Measurements from ENCODE around the gene SLC39A11. TPM values are rescaled to one million over a fixed set of nuclear protein-coding genes. Genes with fewer than 3 reads are reported as not detected.

Gene SLC39A11
- total RNA-seq, 1 donor from 2014 or later = 13.0 TPM

- Histone ChIP-seq H3K4me3 (ENCODE audit: low read length in 3 of 3) (no peak overlapping the region), H3K27me3 (ENCODE audit: control insufficient read depth in 3 of 3, insufficient read depth in 3 of 3, low read length in 3 of 3) (no peaks in the 10 kb centered on the region), H3K9me3 (ENCODE audit: control insufficient read depth in 3 of 3, low read length in 3 of 3) (no peaks in the 10 kb centered on the region), H3K36me3 (ENCODE audit: control insufficient read depth in 3 of 3, insufficient read depth in 3 of 3, low read length in 3 of 3) (no peaks in the 10 kb centered on the region), H3K9ac (ENCODE audit: low read depth in 1 of 3, low read length in 3 of 3) (no peak overlapping the region), H3K4me1 (ENCODE audit: control insufficient read depth in 3 of 3, insufficient read depth in 3 of 3, low read length in 3 of 3) (no peaks in the 10 kb centered on the region), H3K27ac (ENCODE audit: low read depth, low read length) (no peak overlapping the region)
These were observed 160.9 kb downstream of the SLC39A11 start for GRCh38 chr17:72931635-72932034.

GRCh38 chr17:72931163-72931562, 161.3 kb downstream of the SLC39A11 start:
- Histone ChIP-seq H3K27ac (ENCODE audit: low read depth, low read length) (no peak overlapping the region), H3K4me1 (ENCODE audit: control insufficient read depth in 3 of 3, insufficient read depth in 3 of 3, low read length in 3 of 3) (no peaks in the 10 kb centered on the region), H3K4me3 (ENCODE audit: low read length in 3 of 3) (no peak overlapping the region)

GRCh38 chr17:72930031-72930430, 162.5 kb downstream of the SLC39A11 start:
- H3K27ac ChIP-seq (ENCODE audit: low read depth, low read length) = no peak overlapping the region
- no peaks in the 10 kb centered on the region for H3K9me3 ChIP-seq (ENCODE audit: control insufficient read depth in 3 of 3, low read length in 3 of 3)
- no peaks in the 10 kb centered on the region for H3K4me1 ChIP-seq (ENCODE audit: control insufficient read depth in 3 of 3, insufficient read depth in 3 of 3, low read length in 3 of 3)
- H3K27me3 ChIP-seq (ENCODE audit: control insufficient read depth in 3 of 3, insufficient read depth in 3 of 3, low read length in 3 of 3) = no peaks in the 10 kb centered on the region
- no peak overlapping the region for H3K9ac ChIP-seq (ENCODE audit: low read depth in 1 of 3, low read length in 3 of 3)
- H3K36me3 ChIP-seq (ENCODE audit: control insufficient read depth in 3 of 3, insufficient read depth in 3 of 3, low read length in 3 of 3) = no peaks in the 10 kb centered on the region
- no peak overlapping the region for H3K4me3 ChIP-seq (ENCODE audit: low read length in 3 of 3)

More at GRCh38 chr17:72931163-72931562, 161.3 kb downstream of the SLC39A11 start:
- Histone ChIP-seq H3K9ac (ENCODE audit: low read depth in 1 of 3, low read length in 3 of 3) (no peak overlapping the region), H3K27me3 (ENCODE audit: control insufficient read depth in 3 of 3, insufficient read depth in 3 of 3, low read length in 3 of 3) (no peaks in the 10 kb centered on the region), H3K36me3 (ENCODE audit: control insufficient read depth in 3 of 3, insufficient read depth in 3 of 3, low read length in 3 of 3) (no peaks in the 10 kb centered on the region), H3K9me3 (ENCODE audit: control insufficient read depth in 3 of 3, low read length in 3 of 3) (no peaks in the 10 kb centered on the region)

GRCh38 chr17:72928454-72929136, 163.9 kb downstream of the SLC39A11 start:
- Histone ChIP-seq H3K27ac (ENCODE audit: low read depth, low read length) (no peak overlapping the region), H3K9ac (ENCODE audit: low read depth in 1 of 3, low read length in 3 of 3) (no peak overlapping the region), H3K27me3 (ENCODE audit: control insufficient read depth in 3 of 3, insufficient read depth in 3 of 3, low read length in 3 of 3) (no peaks in the 10 kb centered on the region), H3K4me1 (ENCODE audit: control insufficient read depth in 3 of 3, insufficient read depth in 3 of 3, low read length in 3 of 3) (no peaks in the 10 kb centered on the region), H3K4me3 (ENCODE audit: low read length in 3 of 3) (no peak overlapping the region), H3K36me3 (ENCODE audit: control insufficient read depth in 3 of 3, insufficient read depth in 3 of 3, low read length in 3 of 3) (no peaks in the 10 kb centered on the region), H3K9me3 (ENCODE audit: control insufficient read depth in 3 of 3, low read length in 3 of 3) (no peaks in the 10 kb centered on the region)

GRCh38 chr17:72927760-72928159, 164.7 kb downstream of the SLC39A11 start:
- no peak overlapping the region for H3K9ac ChIP-seq (ENCODE audit: low read depth in 1 of 3, low read length in 3 of 3)
- H3K27ac ChIP-seq (ENCODE audit: low read depth, low read length) = no peak overlapping the region
- H3K9me3 ChIP-seq (ENCODE audit: control insufficient read depth in 3 of 3, low read length in 3 of 3) = no peaks in the 10 kb centered on the region
- no peaks in the 10 kb centered on the region for H3K27me3 ChIP-seq (ENCODE audit: control insufficient read depth in 3 of 3, insufficient read depth in 3 of 3, low read length in 3 of 3)
- no peaks in the 10 kb centered on the region for H3K4me1 ChIP-seq (ENCODE audit: control insufficient read depth in 3 of 3, insufficient read depth in 3 of 3, low read length in 3 of 3)
- H3K36me3 ChIP-seq (ENCODE audit: control insufficient read depth in 3 of 3, insufficient read depth in 3 of 3, low read length in 3 of 3) = no peaks in the 10 kb centered on the region
- H3K4me3 ChIP-seq (ENCODE audit: low read length in 3 of 3) = no peak overlapping the region

DNA sequence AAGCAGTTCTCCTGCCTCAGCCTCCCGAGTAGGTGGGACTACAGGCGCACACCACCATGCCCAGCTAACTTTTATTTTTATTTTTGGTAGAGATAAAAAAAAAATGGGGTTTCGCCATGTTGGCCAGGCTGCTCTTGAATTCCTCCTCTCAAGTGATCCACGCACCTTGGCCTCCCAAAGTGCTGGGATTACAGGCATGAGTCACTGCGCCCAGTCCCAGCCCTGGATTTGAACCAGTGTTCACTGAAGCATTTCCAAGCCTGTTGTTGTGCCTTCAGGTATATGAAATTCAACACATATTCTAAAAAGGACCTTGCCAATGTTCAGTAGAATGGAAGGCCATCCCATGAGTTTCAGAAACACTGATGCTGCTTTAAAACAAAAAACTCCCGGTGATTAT, 165.3 kb downstream of the SLC39A11 start:
- Histone ChIP-seq H3K4me3 (ENCODE audit: low read length in 3 of 3) (no peak overlapping the region), H3K27me3 (ENCODE audit: control insufficient read depth in 3 of 3, insufficient read depth in 3 of 3, low read length in 3 of 3) (no peaks in the 10 kb centered on the region), H3K9me3 (ENCODE audit: control insufficient read depth in 3 of 3, low read length in 3 of 3) (no peaks in the 10 kb centered on the region), H3K27ac (ENCODE audit: low read depth, low read length) (no peak overlapping the region), H3K9ac (ENCODE audit: low read depth in 1 of 3, low read length in 3 of 3) (no peak overlapping the region), H3K4me1 (ENCODE audit: control insufficient read depth in 3 of 3, insufficient read depth in 3 of 3, low read length in 3 of 3) (no peaks in the 10 kb centered on the region), H3K36me3 (ENCODE audit: control insufficient read depth in 3 of 3, insufficient read depth in 3 of 3, low read length in 3 of 3) (no peaks in the 10 kb centered on the region)

- Histone ChIP-seq H3K27me3 (ENCODE audit: control insufficient read depth in 3 of 3, insufficient read depth in 3 of 3, low read length in 3 of 3) (no peaks in the 10 kb centered on the region), H3K27ac (ENCODE audit: low read depth, low read length) (no peak overlapping the region), H3K9me3 (ENCODE audit: control insufficient read depth in 3 of 3, low read length in 3 of 3) (no peaks in the 10 kb centered on the region), H3K4me1 (ENCODE audit: control insufficient read depth in 3 of 3, insufficient read depth in 3 of 3, low read length in 3 of 3) (no peaks in the 10 kb centered on the region), H3K36me3 (ENCODE audit: control insufficient read depth in 3 of 3, insufficient read depth in 3 of 3, low read length in 3 of 3) (no peaks in the 10 kb centered on the region), H3K4me3 (ENCODE audit: low read length in 3 of 3) (no peak overlapping the region), H3K9ac (ENCODE audit: low read depth in 1 of 3, low read length in 3 of 3) (no peak overlapping the region)
These were observed 166.3 kb downstream of the SLC39A11 start for GRCh38 chr17:72926171-72926570.

- Histone ChIP-seq H3K36me3 (ENCODE audit: control insufficient read depth in 3 of 3, insufficient read depth in 3 of 3, low read length in 3 of 3) (no peaks in the 10 kb centered on the region), H3K9me3 (ENCODE audit: control insufficient read depth in 3 of 3, low read length in 3 of 3) (no peaks in the 10 kb centered on the region), H3K4me1 (ENCODE audit: control insufficient read depth in 3 of 3, insufficient read depth in 3 of 3, low read length in 3 of 3) (no peaks in the 10 kb centered on the region), H3K4me3 (ENCODE audit: low read length in 3 of 3) (no peak overlapping the region), H3K27me3 (ENCODE audit: control insufficient read depth in 3 of 3, insufficient read depth in 3 of 3, low read length in 3 of 3) (no peaks in the 10 kb centered on the region), H3K27ac (ENCODE audit: low read depth, low read length) (no peak overlapping the region), H3K9ac (ENCODE audit: low read depth in 1 of 3, low read length in 3 of 3) (no peak overlapping the region)
These were observed 168.3 kb downstream of the SLC39A11 start for GRCh38 chr17:72924196-72924595.

- Histone ChIP-seq H3K4me1 (ENCODE audit: control insufficient read depth in 3 of 3, insufficient read depth in 3 of 3, low read length in 3 of 3) (no peaks in the 10 kb centered on the region), H3K36me3 (ENCODE audit: control insufficient read depth in 3 of 3, insufficient read depth in 3 of 3, low read length in 3 of 3) (no peaks in the 10 kb centered on the region), H3K9me3 (ENCODE audit: control insufficient read depth in 3 of 3, low read length in 3 of 3) (no peaks in the 10 kb centered on the region), H3K9ac (ENCODE audit: low read depth in 1 of 3, low read length in 3 of 3) (no peak overlapping the region), H3K4me3 (ENCODE audit: low read length in 3 of 3) (no peak overlapping the region), H3K27ac (ENCODE audit: low read depth, low read length) (no peak overlapping the region), H3K27me3 (ENCODE audit: control insufficient read depth in 3 of 3, insufficient read depth in 3 of 3, low read length in 3 of 3) (no peaks in the 10 kb centered on the region)
These were observed 170.3 kb downstream of the SLC39A11 start for GRCh38 chr17:72922219-72922618.

- Histone ChIP-seq H3K27ac (ENCODE audit: low read depth, low read length) (no peak overlapping the region), H3K9ac (ENCODE audit: low read depth in 1 of 3, low read length in 3 of 3) (no peak overlapping the region), H3K4me3 (ENCODE audit: low read length in 3 of 3) (no peak overlapping the region), H3K27me3 (ENCODE audit: control insufficient read depth in 3 of 3, insufficient read depth in 3 of 3, low read length in 3 of 3) (no peaks in the 10 kb centered on the region), H3K4me1 (ENCODE audit: control insufficient read depth in 3 of 3, insufficient read depth in 3 of 3, low read length in 3 of 3) (no peaks in the 10 kb centered on the region), H3K9me3 (ENCODE audit: control insufficient read depth in 3 of 3, low read length in 3 of 3) (no peaks in the 10 kb centered on the region), H3K36me3 (ENCODE audit: control insufficient read depth in 3 of 3, insufficient read depth in 3 of 3, low read length in 3 of 3) (no peaks in the 10 kb centered on the region)
These were observed 171.0 kb downstream of the SLC39A11 start for GRCh38 chr17:72921347-72922054.
